Lower leg skin (tissue), 3 donors: ENCODE measurements around the gene KAT6B.

Experiments
- POLR2A ChIP-seq, 2 donors: fragments of 450-650 bp; IDR thresholded peaks; one replicate each; pipeline ENCODE4 v1.6.1; 2016 to 2017; ENCODE audit warnings: antibody characterized with exemption in 2 of 2, mild to moderate bottlenecking in 1 of 2, moderate library complexity in 1 of 2
- TF ChIP-seq, protein P1 (sequence below), 3 donors: fragments of 450-650 bp; IDR thresholded peaks; one replicate each; pipeline ENCODE4 v1.5.1; 2016; ENCODE audit warnings: antibody characterized with exemption in 3 of 3, mild to moderate bottlenecking in 3 of 3, moderate library complexity in 2 of 3

- TF ChIP-seq, protein P1, sequence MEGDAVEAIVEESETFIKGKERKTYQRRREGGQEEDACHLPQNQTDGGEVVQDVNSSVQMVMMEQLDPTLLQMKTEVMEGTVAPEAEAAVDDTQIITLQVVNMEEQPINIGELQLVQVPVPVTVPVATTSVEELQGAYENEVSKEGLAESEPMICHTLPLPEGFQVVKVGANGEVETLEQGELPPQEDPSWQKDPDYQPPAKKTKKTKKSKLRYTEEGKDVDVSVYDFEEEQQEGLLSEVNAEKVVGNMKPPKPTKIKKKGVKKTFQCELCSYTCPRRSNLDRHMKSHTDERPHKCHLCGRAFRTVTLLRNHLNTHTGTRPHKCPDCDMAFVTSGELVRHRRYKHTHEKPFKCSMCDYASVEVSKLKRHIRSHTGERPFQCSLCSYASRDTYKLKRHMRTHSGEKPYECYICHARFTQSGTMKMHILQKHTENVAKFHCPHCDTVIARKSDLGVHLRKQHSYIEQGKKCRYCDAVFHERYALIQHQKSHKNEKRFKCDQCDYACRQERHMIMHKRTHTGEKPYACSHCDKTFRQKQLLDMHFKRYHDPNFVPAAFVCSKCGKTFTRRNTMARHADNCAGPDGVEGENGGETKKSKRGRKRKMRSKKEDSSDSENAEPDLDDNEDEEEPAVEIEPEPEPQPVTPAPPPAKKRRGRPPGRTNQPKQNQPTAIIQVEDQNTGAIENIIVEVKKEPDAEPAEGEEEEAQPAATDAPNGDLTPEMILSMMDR (IDR thresholded peaks at IDR 0.05) = no peak
- TF ChIP-seq POLR2A (IDR thresholded peaks at IDR 0.05) = no peak
Measured at GRCh38 chr10:74932648-74933047, 106.2 kb downstream of the KAT6B start.
